GM19455 (cell line): ENCODE measurements around the gene STAT6.
"Not testable (repeated sequence)": the region's sequence is repeated elsewhere in the genome, so short reads cannot be mapped to it uniquely, and the experiment has no call there.

Experiments used
- ATAC-seq: cut with Tn5 transposase; IDR thresholded peaks from one replicate; pipeline ENCODE4 v1.9.1; 2021; ENCODE audit not compliant: unreplicated experiment

STAT6 gene

GRCh38 chr12:57127101-57127725 lies 16.1 kb upstream of the STAT6 start:
- no peak for ATAC-seq

GRCh38 chr12:57126561-57126960 lies 15.4 kb upstream of the STAT6 start:
- no peak for ATAC-seq

GRCh38 chr12:57126061-57126460 lies 14.9 kb upstream of the STAT6 start:
- ATAC-seq: no peak

GRCh38 chr12:57124261-57124877 lies 13.2 kb upstream of the STAT6 start:
- ATAC-seq: no peak

- no peak for ATAC-seq
Measured at GRCh38 chr12:57123813-57124212, 12.7 kb upstream of the STAT6 start.

- ATAC-seq: not testable (repeated sequence)
Measured at GRCh38 chr12:57120718-57121117, 9.6 kb upstream of the STAT6 start.

- no peak for ATAC-seq
Measured at GRCh38 chr12:57119294-57120085, 8.3 kb upstream of the STAT6 start.

GRCh38 chr12:57118711-57119271 lies 7.6 kb upstream of the STAT6 start:
- no peak for ATAC-seq

GRCh38 chr12:57116580-57117281 lies 5.6 kb upstream of the STAT6 start:
- no peak for ATAC-seq

- ATAC-seq: peak; percentile 57
Measured at GRCh38 chr12:57112492-57113294, 1.5 kb upstream of the STAT6 start.

- ATAC-seq: no peak
Measured at GRCh38 chr12:57110104-57111030, 795 bp downstream of the STAT6 start.

- no peak for ATAC-seq
Measured at GRCh38 chr12:57109207-57110103, 1.7 kb downstream of the STAT6 start.

- no peak for ATAC-seq
Measured at GRCh38 chr12:57107456-57108155, 3.6 kb downstream of the STAT6 start.

GRCh38 chr12:57106021-57106708 lies 5.0 kb downstream of the STAT6 start:
- ATAC-seq: no peak

- ATAC-seq: no peak
Measured at GRCh38 chr12:57105011-57105753, 6.0 kb downstream of the STAT6 start.

GRCh38 chr12:57104292-57104910 lies 6.8 kb downstream of the STAT6 start:
- ATAC-seq: no peak
